Calu3 (cell line): ENCODE results near the gene GPR33. TPM values are rescaled to one million over a fixed set of nuclear protein-coding genes. Genes with fewer than 3 reads are reported as not detected.

ENCODE experiments used
- BruUV-seq: library from RNA; stranded (reverse); fragments of 400-500 nt; replicated peaks from 2 replicates; lab custom pipeline; 2021; lab: Mats Ljungman, UMichigan
- CTCF ChIA-PET: fragments of 300-600 bp; sonication (Branson Sonifier 250); formaldehyde crosslinking; loops from one replicate; lab custom pipeline; 2022; ENCODE audit warnings: antibody characterized with exemption; lab: Charles Lee
- DNase-seq: peaks from one replicate; pipeline ENCODE4 v3.0.0; 2022
- H3K27ac Mint-ChIP-seq: one replicate; pipeline ENCODE4 v1.8.0; 2022; ENCODE audit warnings: mixed read lengths; ENCODE audit not compliant: unreplicated experiment
- H3K27me3 Mint-ChIP-seq: one replicate; pipeline ENCODE4 v1.8.0; 2022; ENCODE audit warnings: mixed read lengths; ENCODE audit not compliant: unreplicated experiment
- H3K36me3 Mint-ChIP-seq: one replicate; pipeline ENCODE4 v1.8.0; 2022; ENCODE audit warnings: mild to moderate bottlenecking, moderate library complexity, mixed read lengths; ENCODE audit not compliant: insufficient read depth, unreplicated experiment
- H3K4me1 Mint-ChIP-seq: one replicate; pipeline ENCODE4 v1.8.0; 2022; ENCODE audit warnings: mild to moderate bottlenecking, low read depth, mixed read lengths; ENCODE audit not compliant: unreplicated experiment
- H3K4me3 Mint-ChIP-seq: one replicate; pipeline ENCODE4 v1.8.0; 2022; ENCODE audit warnings: mild to moderate bottlenecking, low read depth, moderate library complexity, mixed read lengths; ENCODE audit not compliant: unreplicated experiment
- H3K9me3 Mint-ChIP-seq: one replicate; pipeline ENCODE4 v1.8.0; 2022; ENCODE audit warnings: low read depth, mixed read lengths; ENCODE audit not compliant: unreplicated experiment
- CTCF ChIP-seq: fragments of 200-600 bp; IDR thresholded peaks from one replicate; pipeline ENCODE4 v1.8.0; 2022; ENCODE audit warnings: antibody characterized with exemption; ENCODE audit not compliant: unreplicated experiment
- intact Hi-C: fragments of 100-400 bp; cut with micrococcal nuclease; formaldehyde crosslinking; loops from one replicate; pipeline ENCODE4 v1.10.0; 2022; ENCODE audit not compliant: unreplicated experiment
- total RNA-seq: library from RNA; stranded (reverse); gene quantifications from 2 replicates; pipeline ENCODE4 v1.2.3, GENCODE V29; 2022

The GPR33 gene
- total RNA-seq, 1 experiment from 2014 or later: not detected

- H3K27me3 Mint-ChIP-seq: no peaks in the 10 kb centered on the region
- no peaks in the 10 kb centered on the region for H3K36me3 Mint-ChIP-seq
- CTCF ChIA-PET: no interaction called here
- intact Hi-C loops: no loop called here
- H3K4me1 Mint-ChIP-seq: no peaks in the 10 kb centered on the region
- H3K4me3 Mint-ChIP-seq: no peak overlapping the region
- no peak overlapping the region for H3K27ac Mint-ChIP-seq
- TF ChIP-seq CTCF: no peak
- DNase-seq: no peak
- no TSS peak for BruUV-seq
- H3K9me3 Mint-ChIP-seq: no peaks in the 10 kb centered on the region
Observed at GRCh38 chr14:31489691-31490090, 1.9 kb upstream of the GPR33 start.

- no TSS peak for BruUV-seq
- intact Hi-C loops: no loop called here
- Mint-ChIP-seq H3K9me3 (no peaks in the 10 kb centered on the region), H3K4me3 (no peak overlapping the region), H3K27me3 (no peaks in the 10 kb centered on the region), H3K36me3 (no peaks in the 10 kb centered on the region), H3K27ac (no peak overlapping the region), H3K4me1 (no peaks in the 10 kb centered on the region)
- DNase-seq: no peak
- CTCF ChIA-PET: interaction anchor here (0.7 kb wide), 1 partner anchor 334 kb away, joined by 5 read pairs; no protein-coding TSS in a partner anchor
- no peak for TF ChIP-seq CTCF
Observed at GRCh38 chr14:31486764-31487163, 1.1 kb downstream of the GPR33 start.

- no TSS peak for BruUV-seq
- Mint-ChIP-seq H3K27me3 (no peaks in the 10 kb centered on the region), H3K9me3 (no peaks in the 10 kb centered on the region), H3K4me3 (no peak overlapping the region), H3K4me1 (no peaks in the 10 kb centered on the region), H3K36me3 (no peaks in the 10 kb centered on the region), H3K27ac (no peak overlapping the region)
- CTCF ChIA-PET: interaction anchor here (0.7 kb wide), 2 partner anchors 46 to 433 kb away, joined by 3 read pairs; no protein-coding TSS in a partner anchor
- TF ChIP-seq CTCF: no peak
- intact Hi-C loops: no loop called here
- DNase-seq: no peak
Observed at GRCh38 chr14:31484754-31485153, 3.1 kb downstream of the GPR33 start.

- no TSS peak for BruUV-seq
- Mint-ChIP-seq H3K36me3 (no peaks in the 10 kb centered on the region), H3K4me1 (no peaks in the 10 kb centered on the region), H3K27me3 (peaks cover 19% of the 10 kb centered on the region), H3K4me3 (no peak overlapping the region), H3K9me3 (no peaks in the 10 kb centered on the region), H3K27ac (no peak overlapping the region)
- TF ChIP-seq CTCF: no peak
- DNase-seq: no peak
- intact Hi-C loops: no loop called here
- CTCF ChIA-PET: interaction anchor here (0.7 kb wide), 1 partner anchor 61 kb away, joined by 3 read pairs; no protein-coding TSS in a partner anchor
Observed at GRCh38 chr14:31480156-31480555, 7.7 kb downstream of the GPR33 start.
